ENCODE measurements around the gene ATP6V1B1. TPM values are rescaled to one million over a fixed set of nuclear protein-coding genes. Genes with fewer than 3 reads are reported as not detected.

The ATP6V1B1 gene
- total and polyA plus RNA-seq, 10 of the 15 experiments (the other 5 are each of a cell fraction or from before 2014, with no cell fraction given), result not detected

- TF ChIP-seq ZNF24 (IDR thresholded peaks at IDR 0.05), result no peak
- no peak for TF ChIP-seq PAX5 (IDR thresholded peaks at IDR 0.05; ENCODE audit: borderline replicate concordance, low read depth, low read length)
- TF ChIP-seq, protein P1, sequence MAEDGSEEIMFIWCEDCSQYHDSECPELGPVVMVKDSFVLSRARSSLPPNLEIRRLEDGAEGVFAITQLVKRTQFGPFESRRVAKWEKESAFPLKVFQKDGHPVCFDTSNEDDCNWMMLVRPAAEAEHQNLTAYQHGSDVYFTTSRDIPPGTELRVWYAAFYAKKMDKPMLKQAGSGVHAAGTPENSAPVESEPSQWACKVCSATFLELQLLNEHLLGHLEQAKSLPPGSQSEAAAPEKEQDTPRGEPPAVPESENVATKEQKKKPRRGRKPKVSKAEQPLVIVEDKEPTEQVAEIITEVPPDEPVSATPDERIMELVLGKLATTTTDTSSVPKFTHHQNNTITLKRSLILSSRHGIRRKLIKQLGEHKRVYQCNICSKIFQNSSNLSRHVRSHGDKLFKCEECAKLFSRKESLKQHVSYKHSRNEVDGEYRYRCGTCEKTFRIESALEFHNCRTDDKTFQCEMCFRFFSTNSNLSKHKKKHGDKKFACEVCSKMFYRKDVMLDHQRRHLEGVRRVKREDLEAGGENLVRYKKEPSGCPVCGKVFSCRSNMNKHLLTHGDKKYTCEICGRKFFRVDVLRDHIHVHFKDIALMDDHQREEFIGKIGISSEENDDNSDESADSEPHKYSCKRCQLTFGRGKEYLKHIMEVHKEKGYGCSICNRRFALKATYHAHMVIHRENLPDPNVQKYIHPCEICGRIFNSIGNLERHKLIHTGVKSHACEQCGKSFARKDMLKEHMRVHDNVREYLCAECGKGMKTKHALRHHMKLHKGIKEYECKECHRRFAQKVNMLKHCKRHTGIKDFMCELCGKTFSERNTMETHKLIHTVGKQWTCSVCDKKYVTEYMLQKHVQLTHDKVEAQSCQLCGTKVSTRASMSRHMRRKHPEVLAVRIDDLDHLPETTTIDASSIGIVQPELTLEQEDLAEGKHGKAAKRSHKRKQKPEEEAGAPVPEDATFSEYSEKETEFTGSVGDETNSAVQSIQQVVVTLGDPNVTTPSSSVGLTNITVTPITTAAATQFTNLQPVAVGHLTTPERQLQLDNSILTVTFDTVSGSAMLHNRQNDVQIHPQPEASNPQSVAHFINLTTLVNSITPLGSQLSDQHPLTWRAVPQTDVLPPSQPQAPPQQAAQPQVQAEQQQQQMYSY (CRISPR knock-in tag; IDR thresholded peaks at IDR 0.05), result no peak
- TF ChIP-seq CHD4 (IDR thresholded peaks at IDR 0.05), result no peak
- no peak for TF ChIP-seq HDAC2 (IDR thresholded peaks at IDR 0.05)
- TF ChIP-seq SPI1 (IDR thresholded peaks at IDR 0.05; ENCODE audit: borderline replicate concordance, insufficient read depth, low read depth, low read length), result no peak
- no peak for TF ChIP-seq SREBF1 (IDR thresholded peaks at IDR 0.05; ENCODE audit: low read length)
- no peak for TF ChIP-seq ATF2 (IDR thresholded peaks at IDR 0.05; ENCODE audit: low read length)
Observed at GRCh38 chr2:71003966-71004755, 68.5 kb downstream of the ATP6V1B1 start (continued).

All from GM12878 (cell line).